Activated naive CD4-positive, alpha-beta T cell treated with anti-CD3 and anti-CD28 coated beads, Interleukin-2, amount 50 U/mL, for 72 hours (primary cell): Measurements from ENCODE around the gene ADRB2. TPM values are rescaled to one million over a fixed set of nuclear protein-coding genes. Genes with fewer than 3 reads are reported as not detected.
"Not testable (repeated sequence)": the region's sequence is repeated elsewhere in the genome, so short reads cannot be mapped to it uniquely, and the experiment has no call there.

Experiments
- ATAC-seq, 2 donors: fragments of 150-1000 bp; cut with Tn5 transposase; 2 replicates each; pipeline ENCODE4 v1.10.0; 2021; ENCODE audit warnings: mild to moderate bottlenecking in 2 of 2, moderate library complexity in 2 of 2
- DNase-seq, 2 donors: peaks; one replicate each; pipeline ENCODE4 v3.0.0; 2021 to 2022; ENCODE audit warnings: low spot score in 2 of 2
- H3K27ac Mint-ChIP-seq, 2 donors: one replicate each; pipeline ENCODE4 v1.8.0; 2022; ENCODE audit warnings: mild to moderate bottlenecking in 2 of 2, mixed read lengths in 2 of 2
- H3K36me3 Mint-ChIP-seq, 2 donors: one replicate each; pipeline ENCODE4 v1.8.0; 2022; ENCODE audit warnings: mixed read lengths in 2 of 2
- H3K9me3 Mint-ChIP-seq, 2 donors: one replicate each; pipeline ENCODE4 v1.8.0; 2022; ENCODE audit warnings: mixed read lengths in 2 of 2
- total RNA-seq, 2 donors: library from RNA; stranded (reverse); gene quantifications; one replicate each; pipeline ENCODE4 v1.2.3, GENCODE V29; 2022

Gene ADRB2
- total RNA-seq, 2 donors from 2014 or later, result 0.29 to 1.1 TPM

- no peak for ATAC-seq
- Mint-ChIP-seq H3K9me3 (no peaks in the 10 kb centered on the region), H3K27ac (no peak overlapping the region), H3K36me3 (no peaks in the 10 kb centered on the region)
- DNase-seq, result no peak
Measured at GRCh38 chr5:148856424-148856823, 30.0 kb downstream of the ADRB2 start.

GRCh38 chr5:148857474-148857873, 31.1 kb downstream of the ADRB2 start:
- no peak for DNase-seq
- no peak overlapping the region for H3K27ac Mint-ChIP-seq

GRCh38 chr5:148858106-148858505, 31.7 kb downstream of the ADRB2 start:
- Mint-ChIP-seq H3K36me3 (no peaks in the 10 kb centered on the region), H3K27ac (no peak overlapping the region), H3K9me3 (no peaks in the 10 kb centered on the region)
- DNase-seq, result no peak
- no peak for ATAC-seq

More at GRCh38 chr5:148857474-148857873, 31.1 kb downstream of the ADRB2 start:
- no peak for ATAC-seq
- no peaks in the 10 kb centered on the region for H3K36me3 Mint-ChIP-seq
- H3K9me3 Mint-ChIP-seq, result no peaks in the 10 kb centered on the region

GRCh38 chr5:148858547-148858946, 32.1 kb downstream of the ADRB2 start:
- ATAC-seq (no peak), DNase-seq (no peak)
- H3K9me3 Mint-ChIP-seq, result no peaks in the 10 kb centered on the region
- H3K36me3 Mint-ChIP-seq, result no peaks in the 10 kb centered on the region
- H3K27ac Mint-ChIP-seq, result no peak overlapping the region

GRCh38 chr5:148859703-148860102, 33.3 kb downstream of the ADRB2 start:
- no peak overlapping the region for H3K27ac Mint-ChIP-seq
- H3K9me3 Mint-ChIP-seq, result no peaks in the 10 kb centered on the region
- no peak for DNase-seq
- ATAC-seq, result no peak
- H3K36me3 Mint-ChIP-seq, result no peaks in the 10 kb centered on the region

GRCh38 chr5:148860599-148860998, 34.2 kb downstream of the ADRB2 start:
- H3K27ac Mint-ChIP-seq, result no peak overlapping the region
- ATAC-seq (no peak), DNase-seq (no peak)
- no peaks in the 10 kb centered on the region for H3K9me3 Mint-ChIP-seq
- no peaks in the 10 kb centered on the region for H3K36me3 Mint-ChIP-seq

- Mint-ChIP-seq H3K9me3 (no peaks in the 10 kb centered on the region), H3K27ac (no peak overlapping the region), H3K36me3 (no peaks in the 10 kb centered on the region)
- DNase-seq (no peak), ATAC-seq (no peak)
Measured at GRCh38 chr5:148861088-148861487, 34.7 kb downstream of the ADRB2 start.

- Mint-ChIP-seq H3K27ac (no peak overlapping the region), H3K36me3 (no peaks in the 10 kb centered on the region), H3K9me3 (no peaks in the 10 kb centered on the region)
- no peak for ATAC-seq
- DNase-seq, result no peak
Measured at GRCh38 chr5:148861696-148862095, 35.3 kb downstream of the ADRB2 start.

- Mint-ChIP-seq H3K36me3 (no peaks in the 10 kb centered on the region), H3K9me3 (no peaks in the 10 kb centered on the region), H3K27ac (no peak overlapping the region)
- no peak for DNase-seq
- no peak for ATAC-seq
Measured at GRCh38 chr5:148864113-148864841, 37.9 kb downstream of the ADRB2 start.

GRCh38 chr5:148866024-148866423, 39.6 kb downstream of the ADRB2 start:
- ATAC-seq, result no peak
- no peaks in the 10 kb centered on the region for H3K36me3 Mint-ChIP-seq
- no peak overlapping the region for H3K27ac Mint-ChIP-seq
- no peak for DNase-seq
- no peaks in the 10 kb centered on the region for H3K9me3 Mint-ChIP-seq

- DNase-seq, result no peak
- ATAC-seq, result no peak
- Mint-ChIP-seq H3K36me3 (no peaks in the 10 kb centered on the region), H3K27ac (no peak overlapping the region), H3K9me3 (no peaks in the 10 kb centered on the region)
Measured at GRCh38 chr5:148873120-148873519, 46.7 kb downstream of the ADRB2 start.

GRCh38 chr5:148873690-148874485, 47.5 kb downstream of the ADRB2 start:
- no peak for ATAC-seq
- no peaks in the 10 kb centered on the region for H3K9me3 Mint-ChIP-seq
- no peak for DNase-seq

GRCh38 chr5:148875205-148875875, 48.9 kb downstream of the ADRB2 start:
- H3K27ac Mint-ChIP-seq, result no peak overlapping the region
- H3K36me3 Mint-ChIP-seq, result no peaks in the 10 kb centered on the region
- H3K9me3 Mint-ChIP-seq, result no peaks in the 10 kb centered on the region
- DNase-seq (no peak), ATAC-seq (no peak)

More at GRCh38 chr5:148873690-148874485, 47.5 kb downstream of the ADRB2 start:
- Mint-ChIP-seq H3K36me3 (no peaks in the 10 kb centered on the region), H3K27ac (no peak overlapping the region)

GRCh38 chr5:148877436-148877835, 51.0 kb downstream of the ADRB2 start:
- H3K36me3 Mint-ChIP-seq, H3K27ac Mint-ChIP-seq, H3K9me3 Mint-ChIP-seq, DNase-seq, ATAC-seq: not testable (repeated sequence)
